Measurements from ENCODE around the gene GDPD5. TPM values are rescaled to one million over a fixed set of nuclear protein-coding genes. Genes with fewer than 3 reads are reported as not detected.
A peak's percentile ranks its signal among the peaks of the same experiment; 100 is the strongest.

Gene GDPD5
- total RNA-seq, 1 experiment from 2014 or later: 12.2 TPM

DNA sequence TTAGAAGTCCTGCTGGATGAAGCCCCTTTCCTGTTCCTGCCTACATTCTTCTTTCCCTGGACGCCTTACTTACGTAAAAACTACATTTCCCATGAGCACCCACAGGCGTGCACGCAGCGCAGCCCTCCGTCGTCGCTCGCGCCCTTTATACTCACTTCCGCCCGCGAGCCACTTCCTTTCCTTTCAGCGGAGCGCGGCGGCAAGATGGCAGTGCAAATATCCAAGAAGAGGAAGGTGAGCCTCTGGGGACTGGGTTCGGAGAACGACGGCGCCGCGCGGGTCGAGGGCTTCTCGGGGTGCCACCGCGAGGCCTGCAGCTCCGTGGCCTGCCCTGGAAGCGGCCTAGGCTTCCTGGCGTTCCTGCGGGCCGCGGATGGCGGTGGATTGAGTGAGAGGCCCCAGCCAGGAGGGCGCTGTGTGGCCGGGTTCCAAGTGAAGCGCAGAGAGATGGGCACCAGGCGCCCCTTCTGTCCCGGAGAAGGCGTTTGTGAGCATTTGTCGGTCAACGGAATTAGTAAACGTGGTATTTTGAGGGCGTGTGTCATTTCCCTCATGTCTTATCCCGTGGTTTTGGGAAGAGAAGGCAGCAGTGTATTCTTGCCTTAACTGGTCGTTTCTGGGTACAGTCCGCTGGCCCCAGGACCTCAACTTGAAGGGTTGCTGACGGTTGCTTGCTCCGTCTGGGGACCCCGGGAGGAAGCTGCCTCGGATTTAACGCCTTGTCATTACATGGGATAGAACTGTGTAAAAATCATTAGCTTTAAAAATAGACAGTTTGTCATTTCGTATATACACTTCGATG, 126.2 kb downstream of the GDPD5 start, which contains the start of gene RPS3 (continued):
- TF ChIP-seq HMGA2 (CRISPR knock-in tag; IDR thresholded peaks at IDR 0.05): no peak
- no peak for TF ChIP-seq ZNF396 (CRISPR knock-in tag; IDR thresholded peaks at IDR 0.05; ENCODE audit: borderline replicate concordance)
- TF ChIP-seq ATF1 (CRISPR knock-in tag; IDR thresholded peaks at IDR 0.05): no peak
- no peak for TF ChIP-seq RORB (CRISPR knock-in tag; IDR thresholded peaks at IDR 0.05)
- TF ChIP-seq, protein P1, sequence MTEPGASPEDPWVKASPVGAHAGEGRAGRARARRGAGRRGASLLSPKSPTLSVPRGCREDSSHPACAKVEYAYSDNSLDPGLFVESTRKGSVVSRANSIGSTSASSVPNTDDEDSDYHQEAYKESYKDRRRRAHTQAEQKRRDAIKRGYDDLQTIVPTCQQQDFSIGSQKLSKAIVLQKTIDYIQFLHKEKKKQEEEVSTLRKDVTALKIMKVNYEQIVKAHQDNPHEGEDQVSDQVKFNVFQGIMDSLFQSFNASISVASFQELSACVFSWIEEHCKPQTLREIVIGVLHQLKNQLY (CRISPR knock-in tag; IDR thresholded peaks at IDR 0.05): 0 out of 2 replicates have a peak, but pooled peaks have one; percentile 34
- TF ChIP-seq, protein P2, sequence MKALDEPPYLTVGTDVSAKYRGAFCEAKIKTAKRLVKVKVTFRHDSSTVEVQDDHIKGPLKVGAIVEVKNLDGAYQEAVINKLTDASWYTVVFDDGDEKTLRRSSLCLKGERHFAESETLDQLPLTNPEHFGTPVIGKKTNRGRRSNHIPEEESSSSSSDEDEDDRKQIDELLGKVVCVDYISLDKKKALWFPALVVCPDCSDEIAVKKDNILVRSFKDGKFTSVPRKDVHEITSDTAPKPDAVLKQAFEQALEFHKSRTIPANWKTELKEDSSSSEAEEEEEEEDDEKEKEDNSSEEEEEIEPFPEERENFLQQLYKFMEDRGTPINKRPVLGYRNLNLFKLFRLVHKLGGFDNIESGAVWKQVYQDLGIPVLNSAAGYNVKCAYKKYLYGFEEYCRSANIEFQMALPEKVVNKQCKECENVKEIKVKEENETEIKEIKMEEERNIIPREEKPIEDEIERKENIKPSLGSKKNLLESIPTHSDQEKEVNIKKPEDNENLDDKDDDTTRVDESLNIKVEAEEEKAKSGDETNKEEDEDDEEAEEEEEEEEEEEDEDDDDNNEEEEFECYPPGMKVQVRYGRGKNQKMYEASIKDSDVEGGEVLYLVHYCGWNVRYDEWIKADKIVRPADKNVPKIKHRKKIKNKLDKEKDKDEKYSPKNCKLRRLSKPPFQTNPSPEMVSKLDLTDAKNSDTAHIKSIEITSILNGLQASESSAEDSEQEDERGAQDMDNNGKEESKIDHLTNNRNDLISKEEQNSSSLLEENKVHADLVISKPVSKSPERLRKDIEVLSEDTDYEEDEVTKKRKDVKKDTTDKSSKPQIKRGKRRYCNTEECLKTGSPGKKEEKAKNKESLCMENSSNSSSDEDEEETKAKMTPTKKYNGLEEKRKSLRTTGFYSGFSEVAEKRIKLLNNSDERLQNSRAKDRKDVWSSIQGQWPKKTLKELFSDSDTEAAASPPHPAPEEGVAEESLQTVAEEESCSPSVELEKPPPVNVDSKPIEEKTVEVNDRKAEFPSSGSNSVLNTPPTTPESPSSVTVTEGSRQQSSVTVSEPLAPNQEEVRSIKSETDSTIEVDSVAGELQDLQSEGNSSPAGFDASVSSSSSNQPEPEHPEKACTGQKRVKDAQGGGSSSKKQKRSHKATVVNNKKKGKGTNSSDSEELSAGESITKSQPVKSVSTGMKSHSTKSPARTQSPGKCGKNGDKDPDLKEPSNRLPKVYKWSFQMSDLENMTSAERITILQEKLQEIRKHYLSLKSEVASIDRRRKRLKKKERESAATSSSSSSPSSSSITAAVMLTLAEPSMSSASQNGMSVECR (CRISPR knock-in tag; IDR thresholded peaks at IDR 0.05; ENCODE audit: borderline replicate concordance): peak; percentile 91
- TF ChIP-seq PRRX2 (CRISPR knock-in tag; IDR thresholded peaks at IDR 0.05): no peak
- peak; percentile 78; the same call in 1 of the 2 replicates for TF ChIP-seq SP1 (CRISPR knock-in tag; conservative IDR thresholded peaks at IDR 0.05)
- peak; percentile 59; the same call in 1 of the 2 replicates for TF ChIP-seq NFE2L1 (CRISPR knock-in tag; IDR thresholded peaks at IDR 0.05)
- TF ChIP-seq, protein P3, sequence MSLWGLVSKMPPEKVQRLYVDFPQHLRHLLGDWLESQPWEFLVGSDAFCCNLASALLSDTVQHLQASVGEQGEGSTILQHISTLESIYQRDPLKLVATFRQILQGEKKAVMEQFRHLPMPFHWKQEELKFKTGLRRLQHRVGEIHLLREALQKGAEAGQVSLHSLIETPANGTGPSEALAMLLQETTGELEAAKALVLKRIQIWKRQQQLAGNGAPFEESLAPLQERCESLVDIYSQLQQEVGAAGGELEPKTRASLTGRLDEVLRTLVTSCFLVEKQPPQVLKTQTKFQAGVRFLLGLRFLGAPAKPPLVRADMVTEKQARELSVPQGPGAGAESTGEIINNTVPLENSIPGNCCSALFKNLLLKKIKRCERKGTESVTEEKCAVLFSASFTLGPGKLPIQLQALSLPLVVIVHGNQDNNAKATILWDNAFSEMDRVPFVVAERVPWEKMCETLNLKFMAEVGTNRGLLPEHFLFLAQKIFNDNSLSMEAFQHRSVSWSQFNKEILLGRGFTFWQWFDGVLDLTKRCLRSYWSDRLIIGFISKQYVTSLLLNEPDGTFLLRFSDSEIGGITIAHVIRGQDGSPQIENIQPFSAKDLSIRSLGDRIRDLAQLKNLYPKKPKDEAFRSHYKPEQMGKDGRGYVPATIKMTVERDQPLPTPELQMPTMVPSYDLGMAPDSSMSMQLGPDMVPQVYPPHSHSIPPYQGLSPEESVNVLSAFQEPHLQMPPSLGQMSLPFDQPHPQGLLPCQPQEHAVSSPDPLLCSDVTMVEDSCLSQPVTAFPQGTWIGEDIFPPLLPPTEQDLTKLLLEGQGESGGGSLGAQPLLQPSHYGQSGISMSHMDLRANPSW (CRISPR knock-in tag; conservative IDR thresholded peaks at IDR 0.05; ENCODE audit: low read depth): no peak
- peak; percentile 76; the same call in 1 of the 2 replicates for TF ChIP-seq TEAD4 (CRISPR knock-in tag; IDR thresholded peaks at IDR 0.05)
- no peak for TF ChIP-seq JAZF1 (CRISPR knock-in tag; IDR thresholded peaks at IDR 0.05)
- TF ChIP-seq, protein P4, sequence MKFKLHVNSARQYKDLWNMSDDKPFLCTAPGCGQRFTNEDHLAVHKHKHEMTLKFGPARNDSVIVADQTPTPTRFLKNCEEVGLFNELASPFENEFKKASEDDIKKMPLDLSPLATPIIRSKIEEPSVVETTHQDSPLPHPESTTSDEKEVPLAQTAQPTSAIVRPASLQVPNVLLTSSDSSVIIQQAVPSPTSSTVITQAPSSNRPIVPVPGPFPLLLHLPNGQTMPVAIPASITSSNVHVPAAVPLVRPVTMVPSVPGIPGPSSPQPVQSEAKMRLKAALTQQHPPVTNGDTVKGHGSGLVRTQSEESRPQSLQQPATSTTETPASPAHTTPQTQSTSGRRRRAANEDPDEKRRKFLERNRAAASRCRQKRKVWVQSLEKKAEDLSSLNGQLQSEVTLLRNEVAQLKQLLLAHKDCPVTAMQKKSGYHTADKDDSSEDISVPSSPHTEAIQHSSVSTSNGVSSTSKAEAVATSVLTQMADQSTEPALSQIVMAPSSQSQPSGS (CRISPR knock-in tag; IDR thresholded peaks at IDR 0.05; ENCODE audit: borderline replicate concordance, low read depth): 0 out of 2 replicates have a peak, but pooled peaks have one; percentile 13
- no peak for TF ChIP-seq GTF2I (CRISPR knock-in tag; conservative IDR thresholded peaks at IDR 0.05)
- TF ChIP-seq, protein P5, sequence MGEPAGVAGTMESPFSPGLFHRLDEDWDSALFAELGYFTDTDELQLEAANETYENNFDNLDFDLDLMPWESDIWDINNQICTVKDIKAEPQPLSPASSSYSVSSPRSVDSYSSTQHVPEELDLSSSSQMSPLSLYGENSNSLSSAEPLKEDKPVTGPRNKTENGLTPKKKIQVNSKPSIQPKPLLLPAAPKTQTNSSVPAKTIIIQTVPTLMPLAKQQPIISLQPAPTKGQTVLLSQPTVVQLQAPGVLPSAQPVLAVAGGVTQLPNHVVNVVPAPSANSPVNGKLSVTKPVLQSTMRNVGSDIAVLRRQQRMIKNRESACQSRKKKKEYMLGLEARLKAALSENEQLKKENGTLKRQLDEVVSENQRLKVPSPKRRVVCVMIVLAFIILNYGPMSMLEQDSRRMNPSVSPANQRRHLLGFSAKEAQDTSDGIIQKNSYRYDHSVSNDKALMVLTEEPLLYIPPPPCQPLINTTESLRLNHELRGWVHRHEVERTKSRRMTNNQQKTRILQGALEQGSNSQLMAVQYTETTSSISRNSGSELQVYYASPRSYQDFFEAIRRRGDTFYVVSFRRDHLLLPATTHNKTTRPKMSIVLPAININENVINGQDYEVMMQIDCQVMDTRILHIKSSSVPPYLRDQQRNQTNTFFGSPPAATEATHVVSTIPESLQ (CRISPR knock-in tag; IDR thresholded peaks at IDR 0.05): no peak
- TF ChIP-seq, protein P6, sequence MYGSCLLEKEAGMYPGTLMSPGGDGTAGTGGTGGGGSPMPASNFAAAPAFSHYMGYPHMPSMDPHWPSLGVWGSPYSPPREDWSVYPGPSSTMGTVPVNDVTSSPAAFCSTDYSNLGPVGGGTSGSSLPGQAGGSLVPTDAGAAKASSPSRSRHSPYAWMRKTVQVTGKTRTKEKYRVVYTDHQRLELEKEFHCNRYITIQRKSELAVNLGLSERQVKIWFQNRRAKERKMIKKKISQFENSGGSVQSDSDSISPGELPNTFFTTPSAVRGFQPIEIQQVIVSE (CRISPR knock-in tag; IDR thresholded peaks at IDR 0.05; ENCODE audit: borderline replicate concordance): no peak
- TF ChIP-seq RELA (CRISPR knock-in tag; IDR thresholded peaks at IDR 0.05; ENCODE audit: borderline replicate concordance): no peak
- TF ChIP-seq, protein P7, sequence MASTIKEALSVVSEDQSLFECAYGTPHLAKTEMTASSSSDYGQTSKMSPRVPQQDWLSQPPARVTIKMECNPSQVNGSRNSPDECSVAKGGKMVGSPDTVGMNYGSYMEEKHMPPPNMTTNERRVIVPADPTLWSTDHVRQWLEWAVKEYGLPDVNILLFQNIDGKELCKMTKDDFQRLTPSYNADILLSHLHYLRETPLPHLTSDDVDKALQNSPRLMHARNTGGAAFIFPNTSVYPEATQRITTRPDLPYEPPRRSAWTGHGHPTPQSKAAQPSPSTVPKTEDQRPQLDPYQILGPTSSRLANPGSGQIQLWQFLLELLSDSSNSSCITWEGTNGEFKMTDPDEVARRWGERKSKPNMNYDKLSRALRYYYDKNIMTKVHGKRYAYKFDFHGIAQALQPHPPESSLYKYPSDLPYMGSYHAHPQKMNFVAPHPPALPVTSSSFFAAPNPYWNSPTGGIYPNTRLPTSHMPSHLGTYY (CRISPR knock-in tag; IDR thresholded peaks at IDR 0.05): no peak
- TF ChIP-seq NFYB (CRISPR knock-in tag; conservative IDR thresholded peaks at IDR 0.05; ENCODE audit: low read depth): no peak
- TF ChIP-seq SMAD4 (CRISPR knock-in tag; IDR thresholded peaks at IDR 0.05): 0 out of 2 replicates have a peak, but pooled peaks have one; percentile 15
- TF ChIP-seq, protein P8, sequence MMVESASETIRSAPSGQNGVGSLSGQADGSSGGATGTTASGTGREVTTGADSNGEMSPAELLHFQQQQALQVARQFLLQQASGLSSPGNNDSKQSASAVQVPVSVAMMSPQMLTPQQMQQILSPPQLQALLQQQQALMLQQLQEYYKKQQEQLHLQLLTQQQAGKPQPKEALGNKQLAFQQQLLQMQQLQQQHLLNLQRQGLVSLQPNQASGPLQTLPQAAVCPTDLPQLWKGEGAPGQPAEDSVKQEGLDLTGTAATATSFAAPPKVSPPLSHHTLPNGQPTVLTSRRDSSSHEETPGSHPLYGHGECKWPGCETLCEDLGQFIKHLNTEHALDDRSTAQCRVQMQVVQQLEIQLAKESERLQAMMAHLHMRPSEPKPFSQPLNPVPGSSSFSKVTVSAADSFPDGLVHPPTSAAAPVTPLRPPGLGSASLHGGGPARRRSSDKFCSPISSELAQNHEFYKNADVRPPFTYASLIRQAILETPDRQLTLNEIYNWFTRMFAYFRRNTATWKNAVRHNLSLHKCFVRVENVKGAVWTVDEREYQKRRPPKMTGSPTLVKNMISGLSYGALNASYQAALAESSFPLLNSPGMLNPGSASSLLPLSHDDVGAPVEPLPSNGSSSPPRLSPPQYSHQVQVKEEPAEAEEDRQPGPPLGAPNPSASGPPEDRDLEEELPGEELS (CRISPR knock-in tag; IDR thresholded peaks at IDR 0.05): 0 out of 2 replicates have a peak, but pooled peaks have one; percentile 54
- no peak for TF ChIP-seq ZNF423 (CRISPR knock-in tag; IDR thresholded peaks at IDR 0.05)
